D341Med (cell line): Measurements from ENCODE around the gene WNT5A.

Experiments used
- DNase-seq: peaks from one replicate; pipeline ENCODE4 v3.0.0; 2012; ENCODE audit warnings: low spot score

The WNT5A gene

GRCh38 chr3:55486857-55487380, at the start of gene WNT5A:
WNT5A (minus strand) TSS chr3:55487306; CDS start chr3:55486985, 321 bp downstream.
- DNase-seq: peak; percentile 55

- DNase-seq: no peak
Measured at GRCh38 chr3:55534876-55535275, 47.8 kb upstream of the WNT5A start.

GRCh38 chr3:55532806-55533205, 45.7 kb upstream of the WNT5A start:
- DNase-seq: no peak

GRCh38 chr3:55531321-55531720, 44.2 kb upstream of the WNT5A start:
- DNase-seq: no peak

- DNase-seq: no peak
Measured at GRCh38 chr3:55527361-55527760, 40.3 kb upstream of the WNT5A start.

GRCh38 chr3:55526332-55527030, 39.4 kb upstream of the WNT5A start:
- no peak for DNase-seq

- no peak for DNase-seq
Measured at GRCh38 chr3:55525436-55525835, 38.3 kb upstream of the WNT5A start.

GRCh38 chr3:55524565-55525244, 37.6 kb upstream of the WNT5A start:
- no peak for DNase-seq

- no peak for DNase-seq
Measured at GRCh38 chr3:55523471-55523870, 36.4 kb upstream of the WNT5A start.

- DNase-seq: no peak
Measured at GRCh38 chr3:55521738-55522421, 34.8 kb upstream of the WNT5A start.

GRCh38 chr3:55521064-55521737, 34.1 kb upstream of the WNT5A start:
- no peak for DNase-seq

GRCh38 chr3:55519019-55519418, 31.9 kb upstream of the WNT5A start:
- no peak for DNase-seq

- DNase-seq: no peak
Measured at GRCh38 chr3:55518451-55518850, 31.3 kb upstream of the WNT5A start.

GRCh38 chr3:55516392-55517030, 29.4 kb upstream of the WNT5A start:
- no peak for DNase-seq

- DNase-seq: no peak
Measured at GRCh38 chr3:55515550-55516246, 28.6 kb upstream of the WNT5A start.

- no peak for DNase-seq
Measured at GRCh38 chr3:55514962-55515361, 27.9 kb upstream of the WNT5A start.

- DNase-seq: no peak
Measured at GRCh38 chr3:55512571-55513343, 25.7 kb upstream of the WNT5A start.

- DNase-seq: no peak
Measured at GRCh38 chr3:55511895-55512570, 24.9 kb upstream of the WNT5A start.

GRCh38 chr3:55508335-55508734, 21.2 kb upstream of the WNT5A start:
- DNase-seq: no peak

- DNase-seq: no peak
Measured at GRCh38 chr3:55507808-55508207, 20.7 kb upstream of the WNT5A start.
